Keratinocyte (primary cell): Measurements from ENCODE around the gene CHCHD6. TPM values are rescaled to one million over a fixed set of nuclear protein-coding genes. Genes with fewer than 3 reads are reported as not detected.

Source experiments
- DNase-seq: peaks from one replicate; pipeline ENCODE4 v3.0.0-alpha.2; 2011; ENCODE audit warnings: low read depth, missing footprints, low spot score
- FAIRE-seq: peaks from 2 replicates; lab custom pipeline; 2011; peaks lifted over from hg19 to GRCh38; lab: Jason Lieb, UNC
- H2AFZ ChIP-seq: 2 replicates; pipeline ENCODE4 v1.6.0; 2012; ENCODE audit warnings: low read length, control low read depth, inconsistent platforms; ENCODE audit not compliant: control insufficient read depth
- H3K27ac ChIP-seq: 2 replicates; pipeline ENCODE4 v1.5.1; 2011; ENCODE audit warnings: low read length; ENCODE audit not compliant: control insufficient read depth, insufficient read depth
- H3K27me3 ChIP-seq: 3 replicates; pipeline ENCODE4 v1.6.0; 2011; ENCODE audit warnings: low read length; ENCODE audit not compliant: control insufficient read depth, insufficient read depth; ENCODE audit errors: extremely low read depth
- H3K36me3 ChIP-seq, 2 experiments: 2 replicates in 1 of 2; 3 replicates in 1 of 2; pipeline ENCODE4 v1.5.1; 2011; ENCODE audit warnings: low read length in 2 of 2, mild to moderate bottlenecking in 1 of 2; ENCODE audit not compliant: control insufficient read depth in 2 of 2, insufficient read depth in 2 of 2; ENCODE audit errors: extremely low read depth in 1 of 2
- H3K4me1 ChIP-seq: 3 replicates; pipeline ENCODE4 v1.5.1; 2011; ENCODE audit warnings: low read length; ENCODE audit not compliant: control insufficient read depth, insufficient read depth; ENCODE audit errors: extremely low read depth
- H3K4me2 ChIP-seq: 3 replicates; pipeline ENCODE4 v1.6.0; 2011; ENCODE audit warnings: low read depth, low read length; ENCODE audit not compliant: control insufficient read depth, insufficient read depth; ENCODE audit errors: extremely low read depth
- H3K4me3 ChIP-seq, 3 experiments: fragments of 200-600 bp in 1 of 3; sonication (generic) in 1 of 3; 2 replicates in 2 of 3; 3 replicates in 1 of 3; pipeline ENCODE4 v1.5.1; 2011 to 2016; ENCODE audit warnings: low read length in 3 of 3, mild to moderate bottlenecking in 3 of 3, control low read depth in 2 of 3, inconsistent platforms in 1 of 3, low read depth in 1 of 3, mixed read lengths in 1 of 3, mixed run types in 1 of 3, moderate library complexity in 1 of 3; ENCODE audit not compliant: control insufficient read depth in 2 of 3, insufficient read depth in 2 of 3; ENCODE audit errors: extremely low read depth in 1 of 3
- H3K79me2 ChIP-seq: 2 replicates; pipeline ENCODE4 v1.6.0; 2012; ENCODE audit warnings: low read length; ENCODE audit not compliant: control insufficient read depth, insufficient read depth
- H3K9ac ChIP-seq: 3 replicates; pipeline ENCODE4 v1.6.0; 2011; ENCODE audit warnings: low read length; ENCODE audit not compliant: control insufficient read depth, insufficient read depth; ENCODE audit errors: extremely low read depth
- H3K9me1 ChIP-seq: 3 replicates; pipeline ENCODE4 v1.6.0; 2011; ENCODE audit warnings: low read length; ENCODE audit not compliant: control insufficient read depth, insufficient read depth; ENCODE audit errors: extremely low read depth
- H3K9me3 ChIP-seq: 2 replicates; pipeline ENCODE4 v1.5.1; 2012; ENCODE audit warnings: low read depth, low read length; ENCODE audit not compliant: control insufficient read depth
- H4K20me1 ChIP-seq: 3 replicates; pipeline ENCODE4 v1.6.0; 2011; ENCODE audit warnings: low read length; ENCODE audit not compliant: control insufficient read depth, insufficient read depth; ENCODE audit errors: extremely low read depth
- CTCF ChIP-seq, 3 experiments: IDR thresholded peaks in 1 of 3; conservative IDR thresholded peaks in 1 of 3; optimal IDR thresholded peaks in 1 of 3; 2 replicates in 2 of 3; 3 replicates in 1 of 3; pipeline versions ENCODE3 to v1.5.1; 2011; ENCODE audit warnings: low read length in 3 of 3, mild to moderate bottlenecking in 3 of 3, moderate library complexity in 2 of 3, control low read depth in 1 of 3, inconsistent platforms in 1 of 3; ENCODE audit not compliant: insufficient read depth in 2 of 3; ENCODE audit errors: extremely low read depth in 1 of 3
- EZH2 ChIP-seq: IDR thresholded peaks from one replicate; pipeline ENCODE4 v1.6.1; 2012; ENCODE audit warnings: inconsistent platforms, mild to moderate bottlenecking, low read length, moderate library complexity
- dilution Hi-C: fragments of 300-500 bp; cut with MboI; formaldehyde crosslinking; loops from one replicate; pipeline ENCODE4 v1.7.0; 2020; ENCODE audit warnings: low sequenced_read_pairs; ENCODE audit not compliant: extremely low pct_ligation_motif_present
- polyA plus RNA-seq, 5 experiments: library from polyadenylated mRNA; depleted of rRNA in 3 of 5; stranded (reverse) in 3 of 5; stranded (forward) in 1 of 5; unstranded in 1 of 5; fragments of >200 nt; gene quantifications; 1 replicate in 1 of 5; 2 replicates in 3 of 5; 3 replicates in 1 of 5; pipeline versions ENCODE4 v1.2.1 to v1.2.3, GENCODE V29; 2011 to 2012; ENCODE audit warnings: missing spikeins in 2 of 5, low read depth in 1 of 5, low replicate concordance in 1 of 5

Gene CHCHD6
- polyA plus RNA-seq, 1 donor (not counting 4 experiments of a cell fraction or from before 2014, with no cell fraction given) = 21.7 TPM

GRCh38 chr3:126982471-126983175 is 278.6 kb downstream of the CHCHD6 start, which contains the start of gene PLXNA1:
TSS of gene PLXNA1 (plus strand) at chr3:126983115. CDS start at chr3:126988594, 5,479 bp downstream.
- no peaks in the 10 kb centered on the region for H3K9me3 ChIP-seq
- H2AFZ ChIP-seq = peak within 1 kb of the TSS; percentile 93

GRCh38 chr3:126983276-126983652 is 279.2 kb downstream of the CHCHD6 start:
- FAIRE-seq = no peak
- dilution Hi-C loops = no loop called here

More at GRCh38 chr3:126982471-126983175, 278.6 kb downstream of the CHCHD6 start, which contains the start of gene PLXNA1:
- dilution Hi-C loops = no loop called here
- peak within 1 kb of the TSS; percentile 73 to 89 (median 79) for H3K4me3 ChIP-seq
- DNase-seq (no peak), FAIRE-seq (no peak)
- H3K9me1 ChIP-seq = no peaks in the 10 kb centered on the region
- H3K4me2 ChIP-seq = peak within 1 kb of the TSS; percentile 89
- no peaks in the 10 kb centered on the region for H3K27me3 ChIP-seq
- TF ChIP-seq CTCF (optimal IDR thresholded peaks at IDR 0.05 in 1 of 3, IDR thresholded peaks at IDR 0.05 in 1 of 3, conservative IDR thresholded peaks at IDR 0.05 in 1 of 3; ENCODE audit: extremely low read depth in 1 of 3, insufficient read depth in 2 of 3, low read length in 3 of 3) (peak in 2 of 3 experiments; percentile 84 to 96), EZH2 (no peak)
- peak within 1 kb of the TSS; percentile 87 for H3K27ac ChIP-seq
- H3K36me3 ChIP-seq = peaks cover 1 to 6% of the 10 kb centered on the region in 2 experiments
- peak within 1 kb of the TSS; percentile 81 for H3K9ac ChIP-seq
- peaks cover 42% of the 10 kb centered on the region for H3K79me2 ChIP-seq
- H3K4me1 ChIP-seq = peaks cover 29% of the 10 kb centered on the region
- H4K20me1 ChIP-seq = peaks cover 33% of the 10 kb centered on the region

More at GRCh38 chr3:126983276-126983652, 279.2 kb downstream of the CHCHD6 start:
- H3K9me1 ChIP-seq = no peaks in the 10 kb centered on the region
- H3K27me3 ChIP-seq = no peaks in the 10 kb centered on the region
- peak overlapping the region; percentile 76 for H3K9ac ChIP-seq
- H4K20me1 ChIP-seq = peaks cover 37% of the 10 kb centered on the region
- H3K9me3 ChIP-seq = no peaks in the 10 kb centered on the region
- peaks cover 29% of the 10 kb centered on the region for H3K4me1 ChIP-seq
- H3K79me2 ChIP-seq = peaks cover 48% of the 10 kb centered on the region
- no peak overlapping the region for H2AFZ ChIP-seq
- TF ChIP-seq EZH2 = no peak
- TF ChIP-seq CTCF (optimal IDR thresholded peaks at IDR 0.05 in 1 of 3, IDR thresholded peaks at IDR 0.05 in 1 of 3, conservative IDR thresholded peaks at IDR 0.05 in 1 of 3; ENCODE audit: extremely low read depth in 1 of 3, insufficient read depth in 2 of 3, low read length in 3 of 3) = no peak
- H3K4me3 ChIP-seq = peak overlapping the region; percentile 73 to 89 (median 79)
- DNase-seq = no peak
- H3K4me2 ChIP-seq = no peak overlapping the region
- H3K27ac ChIP-seq = no peak overlapping the region
- peaks cover 1 to 10% of the 10 kb centered on the region in 2 experiments for H3K36me3 ChIP-seq
